Testis (tissue), 3 donors: ENCODE results near the gene CDH13. TPM values are rescaled to one million over a fixed set of nuclear protein-coding genes. Genes with fewer than 3 reads are reported as not detected.

Experiments used
- DNase-seq: peaks from one replicate; pipeline ENCODE4 v3.0.0-alpha.2; 2019
- H3K27ac ChIP-seq, 2 donors: fragments of 200-600 bp; sonication (generic); one replicate each; pipeline ENCODE4 v1.5.1; 2019
- H3K27me3 ChIP-seq: fragments of 200-600 bp; sonication (generic); one replicate; pipeline ENCODE4 v1.5.1; 2019
- H3K36me3 ChIP-seq: fragments of 200-600 bp; sonication (generic); one replicate; pipeline ENCODE4 v1.5.1; 2017; ENCODE audit warnings: low read depth; ENCODE audit errors: missing control alignments
- H3K4me1 ChIP-seq: fragments of 200-600 bp; sonication (generic); one replicate; pipeline ENCODE4 v1.5.1; 2019
- H3K4me3 ChIP-seq, 2 donors: fragments of 200-600 bp; sonication (generic); one replicate each; pipeline ENCODE4 v1.5.1; 2017 to 2019
- H3K9me3 ChIP-seq: fragments of 200-600 bp; sonication (generic); one replicate; pipeline ENCODE4 v1.5.1; 2017
- CTCF ChIP-seq, 3 experiments: fragments of 450-650 bp in 2 of 3; fragments of 200-600 bp in 1 of 3; sonication (generic) in 1 of 3; IDR thresholded peaks; one replicate each; pipeline ENCODE4 v1.5.1; 2016 to 2019; ENCODE audit warnings: antibody characterized with exemption in 3 of 3, mild to moderate bottlenecking in 2 of 3, moderate library complexity in 1 of 3
- POLR2A ChIP-seq: fragments of 450-650 bp; IDR thresholded peaks from one replicate; pipeline ENCODE4 v1.6.1; 2017; ENCODE audit warnings: antibody characterized with exemption, mild to moderate bottlenecking, moderate library complexity
- WGBS, 2 donors: methylation state at CpG; one replicate each; pipeline ENCODE4 v1.1.5; 2018; 5-methylcytosine and 5-hydroxymethylcytosine counted together
- intact Hi-C: fragments of 100-400 bp; cut with DNase I; formaldehyde crosslinking; loops from one replicate; pipeline ENCODE4 v1.15.1; 2023; ENCODE audit warnings: low total_unique reads
- polyA plus RNA-seq: library from polyadenylated mRNA; stranded (reverse); fragments of 350-450 nt; fragmentation: Illumina TruSeq; extraction: RNeasy Lipid Tissue Mini Kit (QIAGEN cat#74804); gene quantifications from one replicate; pipeline ENCODE4 v1.2.3, GENCODE V29; 2014; ENCODE audit warnings: low read depth, low replicate concordance; ENCODE audit not compliant: insufficient read depth
- total RNA-seq, 2 donors: library from RNA; depleted of rRNA; stranded (reverse); fragments of >200 nt; gene quantifications; one replicate each; pipeline ENCODE4 v1.2.3, GENCODE V29; 2016

The CDH13 gene
- total and polyA plus RNA-seq, 3 donors from 2014 or later = 1.2 to 11.1 (median 2.0) TPM

GRCh38 chr16:83733301-83733700 is 1106.5 kb downstream of the CDH13 start:
- H3K9me3 ChIP-seq = no peaks in the 10 kb centered on the region
- WGBS, 2 donors = 55 to 58% methylated on average over 9 of the region's 9 CpGs
- no peak for TF ChIP-seq CTCF (IDR thresholded peaks at IDR 0.05)
- TF ChIP-seq POLR2A = no peak
- H3K27ac ChIP-seq = no peak overlapping the region
- H3K27me3 ChIP-seq = no peaks in the 10 kb centered on the region
- no peak overlapping the region for H3K4me3 ChIP-seq
- H3K4me1 ChIP-seq = no peaks in the 10 kb centered on the region
- no peak for DNase-seq
- no peaks in the 10 kb centered on the region for H3K36me3 ChIP-seq
- intact Hi-C loops = no loop called here

- Histone ChIP-seq H3K27me3 (no peaks in the 10 kb centered on the region), H3K4me1 (no peaks in the 10 kb centered on the region), H3K36me3 (no peaks in the 10 kb centered on the region), H3K27ac (no peak overlapping the region), H3K4me3 (no peak overlapping the region), H3K9me3 (no peaks in the 10 kb centered on the region)
- intact Hi-C loops = no loop called here
- 80% methylated on average over 5 of the region's 5 CpGs for WGBS, 2 donors
- no peak for DNase-seq
- no peak for TF ChIP-seq CTCF (IDR thresholded peaks at IDR 0.05)
- no peak for TF ChIP-seq POLR2A
Observed at GRCh38 chr16:83734136-83734535, 1107.4 kb downstream of the CDH13 start.

- TF ChIP-seq POLR2A (no peak), CTCF (IDR thresholded peaks at IDR 0.05) (no peak)
- Histone ChIP-seq H3K27ac (no peak overlapping the region), H3K4me3 (no peak overlapping the region), H3K4me1 (no peaks in the 10 kb centered on the region), H3K9me3 (no peaks in the 10 kb centered on the region), H3K36me3 (no peaks in the 10 kb centered on the region), H3K27me3 (no peaks in the 10 kb centered on the region)
- no peak for DNase-seq
- 66 to 76% methylated on average over 11 of the region's 11 CpGs for WGBS, 2 donors
- intact Hi-C loops = no loop called here
Observed at GRCh38 chr16:83737729-83738354, 1111.1 kb downstream of the CDH13 start.

GRCh38 chr16:83738923-83739503 is 1112.2 kb downstream of the CDH13 start:
- Histone ChIP-seq H3K9me3 (no peaks in the 10 kb centered on the region), H3K27me3 (no peaks in the 10 kb centered on the region), H3K4me3 (no peak overlapping the region), H3K36me3 (no peaks in the 10 kb centered on the region), H3K4me1 (no peaks in the 10 kb centered on the region), H3K27ac (no peak overlapping the region)
- intact Hi-C loops = no loop called here
- TF ChIP-seq POLR2A (no peak), CTCF (IDR thresholded peaks at IDR 0.05) (no peak)
- WGBS, 2 donors = 82 to 89% methylated on average over 7 of the region's 7 CpGs
- no peak for DNase-seq
